GM21447 (cell line): ENCODE data around the gene COA4.
"Not testable (repeated sequence)": the region's sequence is repeated elsewhere in the genome, so short reads cannot be mapped to it uniquely, and the experiment has no call there.

ENCODE experiments used
- ATAC-seq: cut with Tn5 transposase; IDR thresholded peaks from one replicate; pipeline ENCODE4 v1.9.1; 2021; ENCODE audit not compliant: unreplicated experiment

COA4 gene

GRCh38 chr11:73876424-73877310 is at the start of gene COA4, which contains the start of gene PAAF1:
Gene COA4, minus strand, starts transcription at chr11:73876846. Its CDS starts 3,468 bp downstream, at chr11:73873378.
Gene PAAF1, plus strand, starts transcription at chr11:73876999. Its CDS starts 23 bp downstream, at chr11:73877022.
- peak; percentile 97 for ATAC-seq

GRCh38 chr11:73921180-73921579 is 44.5 kb upstream of the COA4 start:
- no peak for ATAC-seq

- ATAC-seq, result no peak
Observed at GRCh38 chr11:73916435-73916834, 39.8 kb upstream of the COA4 start.

DNA sequence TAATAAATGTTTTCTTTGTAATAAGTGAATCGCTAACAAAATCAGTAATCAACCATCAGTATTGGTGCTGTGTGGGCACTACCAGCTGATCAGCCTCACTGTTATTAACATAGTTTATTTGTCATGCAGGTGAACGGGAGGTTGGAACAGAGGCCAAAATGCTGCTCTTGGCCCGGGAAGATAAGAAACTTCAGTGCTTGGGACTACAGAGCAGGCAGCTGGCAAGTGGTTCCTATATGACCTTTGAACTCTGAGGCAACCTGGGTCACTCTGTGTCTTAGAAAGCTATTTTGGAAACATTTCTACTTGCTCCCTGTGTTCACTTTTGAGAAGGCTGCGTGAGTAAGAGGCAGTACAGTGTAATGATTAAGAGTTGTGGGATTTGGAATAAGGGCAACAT is 37.6 kb upstream of the COA4 start:
- ATAC-seq, result no peak

DNA sequence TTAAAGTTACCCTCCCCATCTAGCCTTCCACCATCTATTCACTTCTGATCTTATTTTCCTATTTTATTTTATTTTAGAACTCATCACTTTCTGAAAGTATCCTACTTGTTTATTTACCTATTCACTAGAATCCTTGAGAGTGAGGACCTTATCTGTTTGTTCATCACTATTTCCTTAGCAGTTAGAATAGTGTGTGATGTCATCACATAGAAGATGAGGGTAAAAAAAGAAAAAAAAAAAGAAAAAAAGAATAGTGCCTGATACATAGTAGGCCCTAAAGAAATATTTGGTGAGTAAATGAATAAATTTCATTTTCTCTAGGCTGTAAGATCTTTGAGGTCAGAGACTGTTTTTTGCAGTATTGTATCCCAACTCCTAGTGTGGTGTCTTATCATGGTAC is 36.8 kb upstream of the COA4 start:
- no peak for ATAC-seq

DNA sequence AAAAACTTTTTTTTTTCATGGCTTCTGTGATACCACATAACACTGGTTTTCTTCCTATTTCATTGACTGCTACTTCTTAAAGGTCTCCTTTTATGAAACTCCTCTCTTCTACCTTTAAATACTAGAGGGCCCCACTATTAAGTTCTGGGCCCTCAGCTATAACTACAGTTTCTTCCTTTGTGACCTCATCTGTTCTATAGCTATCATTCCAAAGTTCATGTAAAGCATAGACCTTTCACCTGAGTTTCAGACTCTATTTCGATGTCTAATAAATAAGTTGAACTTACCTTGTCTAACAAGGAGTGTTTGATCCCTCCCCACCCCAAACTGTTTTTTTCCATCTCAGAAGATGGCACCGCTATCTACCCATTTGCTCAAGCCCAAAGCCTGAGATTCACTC is 35.4 kb upstream of the COA4 start:
- ATAC-seq, result no peak

GRCh38 chr11:73907191-73907590 is 30.5 kb upstream of the COA4 start:
- no peak for ATAC-seq

DNA sequence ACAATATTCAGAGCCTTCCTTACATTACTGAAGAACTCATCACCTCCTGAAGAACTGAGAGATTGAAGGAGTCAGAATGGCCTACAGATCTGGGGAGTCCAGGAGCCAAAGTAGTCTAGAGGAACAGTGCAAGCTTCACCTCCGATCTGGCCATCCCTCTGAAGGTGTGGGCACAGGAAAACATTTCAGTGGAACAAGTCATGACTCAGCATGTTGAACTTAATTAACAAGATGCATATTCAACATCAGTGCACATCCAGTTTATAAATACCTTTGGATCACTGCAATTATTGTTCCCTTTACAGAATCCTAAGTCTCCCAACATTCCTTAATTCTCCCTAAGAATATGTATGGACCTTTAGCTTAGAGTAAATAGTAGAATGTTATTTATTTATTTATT is 25.7 kb upstream of the COA4 start:
- ATAC-seq, result no peak

GRCh38 chr11:73894725-73895335 is 18.2 kb upstream of the COA4 start:
- no peak for ATAC-seq

- no peak for ATAC-seq
Observed at GRCh38 chr11:73893041-73893440, 16.4 kb upstream of the COA4 start.

GRCh38 chr11:73889536-73889935 is 12.9 kb upstream of the COA4 start:
- ATAC-seq, result no peak

DNA sequence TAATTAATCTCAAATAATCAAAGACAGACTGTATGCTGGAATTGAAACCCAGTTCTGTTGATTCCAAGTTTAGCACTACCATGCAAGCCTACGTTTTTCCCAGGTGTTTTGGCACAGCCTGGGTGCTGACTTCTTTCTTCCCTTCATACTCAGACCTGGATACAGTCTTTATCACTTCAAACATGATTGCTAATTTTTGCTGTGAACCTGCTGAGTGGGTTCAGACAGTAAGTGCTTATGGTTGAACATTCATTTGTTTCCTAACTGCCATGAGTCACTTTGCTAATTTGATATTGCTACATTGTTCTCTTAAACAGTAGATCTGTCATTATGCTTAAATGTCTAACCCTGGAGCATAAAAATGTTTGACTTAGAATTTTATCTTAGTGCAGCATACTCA is 12.4 kb upstream of the COA4 start:
- ATAC-seq, result no peak

- no peak for ATAC-seq
Observed at GRCh38 chr11:73888244-73888643, 11.6 kb upstream of the COA4 start.

GRCh38 chr11:73883856-73884255 is 7.2 kb upstream of the COA4 start:
- no peak for ATAC-seq

- ATAC-seq, result not testable (repeated sequence)
Observed at GRCh38 chr11:73880449-73880848, 3.8 kb upstream of the COA4 start.

DNA sequence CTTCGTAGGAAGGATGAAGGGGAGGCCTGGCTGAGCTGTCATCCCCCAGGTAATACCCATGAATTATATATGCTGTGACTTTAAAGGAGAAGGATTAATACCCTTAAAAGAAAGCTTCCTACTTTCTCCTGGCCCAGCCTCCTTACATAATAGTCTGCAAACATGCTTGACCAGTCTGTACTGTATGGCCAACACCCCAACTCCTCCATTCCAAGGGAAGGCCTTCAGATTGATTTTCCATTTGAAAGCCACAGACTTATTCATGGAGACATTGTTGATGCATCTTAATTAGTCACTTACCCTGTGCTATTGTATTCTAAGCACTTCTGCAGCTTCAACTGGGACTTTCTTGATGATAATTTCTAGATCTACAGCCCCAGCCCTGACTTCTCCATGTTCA is 2.1 kb upstream of the COA4 start:
- no peak for ATAC-seq

- no peak for ATAC-seq
Observed at GRCh38 chr11:73875840-73876239, 806 bp downstream of the COA4 start.

DNA sequence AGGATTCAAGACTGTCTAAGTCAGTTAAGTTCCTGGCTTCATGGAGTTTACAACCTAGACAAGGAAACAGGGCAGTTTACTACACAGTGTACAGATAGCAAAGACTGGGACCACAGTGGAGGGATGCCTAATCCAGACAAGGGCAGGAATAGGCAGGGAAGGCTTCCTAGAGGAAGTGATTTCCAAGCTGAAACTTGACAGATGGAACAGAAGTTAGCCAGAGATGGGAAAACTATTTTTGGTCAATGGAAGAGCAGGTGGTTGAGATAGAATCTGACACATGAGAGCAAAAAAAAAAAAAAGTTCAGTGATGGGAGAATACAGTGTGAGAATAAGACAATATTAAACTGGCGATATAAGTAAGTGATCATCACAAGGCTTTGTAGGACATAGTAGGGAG is 1.3 kb downstream of the COA4 start:
- no peak for ATAC-seq

GRCh38 chr11:73872749-73873357 is 3.8 kb downstream of the COA4 start:
- no peak for ATAC-seq

DNA sequence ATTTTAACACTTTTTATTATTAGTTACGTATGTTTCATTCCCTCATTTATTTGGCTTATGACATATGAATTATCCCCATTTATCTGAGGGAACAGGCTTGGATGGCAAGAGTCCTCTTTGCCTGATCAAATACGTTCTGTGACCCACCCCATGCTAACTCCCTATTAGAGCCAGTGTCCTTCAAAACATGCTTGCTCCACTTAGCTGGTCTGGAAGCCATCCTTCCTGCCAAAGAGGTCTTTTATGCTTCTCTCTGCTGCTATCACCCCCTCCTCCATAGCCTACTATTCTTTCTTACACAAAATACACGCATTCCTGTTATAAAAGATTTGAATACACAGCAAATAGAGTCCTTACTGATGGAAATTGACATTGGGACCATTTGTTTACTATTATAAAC is 6.4 kb downstream of the COA4 start:
- no peak for ATAC-seq

GRCh38 chr11:73869332-73869949 is 7.2 kb downstream of the COA4 start:
- no peak for ATAC-seq

GRCh38 chr11:73866586-73866996 is 10.1 kb downstream of the COA4 start:
- no peak for ATAC-seq
